ENCODE data around the gene NXPE3. TPM values are rescaled to one million over a fixed set of nuclear protein-coding genes. Genes with fewer than 3 reads are reported as not detected.

NXPE3 gene
- total and polyA plus RNA-seq, 10 of the 15 experiments (the other 5 are each of a cell fraction or from before 2014, with no cell fraction given), result 2.0 to 8.7 (median 5.2) TPM

DNA sequence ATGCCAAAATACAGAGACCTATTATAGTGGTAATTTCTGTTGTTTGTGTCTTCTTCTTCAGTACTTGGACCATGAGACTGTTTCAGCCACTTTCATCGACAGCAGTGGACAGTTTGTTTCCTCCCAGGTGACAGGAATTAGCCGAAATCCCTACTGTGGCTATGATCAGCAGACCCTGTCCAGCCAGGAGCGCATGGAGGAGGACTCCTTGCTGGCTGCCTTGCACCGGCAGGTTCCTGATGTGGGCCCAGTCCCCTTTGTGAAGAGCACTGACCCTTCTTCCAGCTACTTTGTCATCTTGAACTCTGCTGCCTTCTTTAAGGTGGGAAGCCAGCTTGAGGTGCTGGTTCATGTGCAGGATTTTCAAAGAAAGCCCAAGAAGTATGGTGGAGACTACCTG, 22.2 kb downstream of the NXPE3 start:
- H3K4me3 ChIP-seq, result no peak overlapping the region
- FAIRE-seq, result no peak
- no peak overlapping the region for H2AFZ ChIP-seq (ENCODE audit: control insufficient read depth, low read depth, low read length)
- ChIA-PET RAD21 (ENCODE audit: unreplicated experiment) (interaction anchor here (0.6 to 15.9 kb wide), 5 partner anchors 11 to 736 kb away, joined by 3 to 659 read pairs (median 4); partner anchors contain the start of gene NXPE3), CTCF (interaction anchor here (0.6 to 15.9 kb wide), 9 partner anchors 13 to 735 kb away, joined by 3 to 1057 read pairs (median 5); partner anchors contain the start of genes CEP97 and ZBTB11), SMC1A (ENCODE audit: uncharacterized antibody, unreplicated experiment) (interaction anchor here (0.6 to 19.7 kb wide), 5 partner anchors 75 to 736 kb away, joined by 3 to 949 read pairs (median 10); partner anchors contain the start of gene CEP97), POLR2A (interaction anchor here (0.6 kb wide), 1 partner anchor 100 kb away, joined by 3 read pairs; no protein-coding TSS in a partner anchor)
- no peak overlapping the region for H3K4me2 ChIP-seq (ENCODE audit: control insufficient read depth, insufficient read depth)
- H3K36me3 ChIP-seq (ENCODE audit: control insufficient read depth in 2 of 2, insufficient read depth in 2 of 2, low read length in 1 of 2), result no peaks in the 10 kb centered on the region; a peak in 3 of 4 replicates
- H3K9me3 ChIP-seq (replicated peaks; ENCODE audit: control insufficient read depth, insufficient read depth, low read length), result no peaks in the 10 kb centered on the region; the same call in 2 of the 3 replicates
- intact Hi-C loops (cut with micrococcal nuclease; ENCODE audit: unreplicated experiment) (loop anchor here (10.0 kb wide), 1 partner anchor 874 kb away; no protein-coding TSS in a partner anchor), in situ Hi-C loops (cut with MboI) (no loop called here)
- peaks cover 4% of the 10 kb centered on the region for H3K4me1 ChIP-seq (ENCODE audit: control insufficient read depth, insufficient read depth, low read length)
- no peak for ATAC-seq
- H3K79me2 ChIP-seq (ENCODE audit: control insufficient read depth, insufficient read depth, low read length), result no peaks in the 10 kb centered on the region
- no peak overlapping the region for H3K9ac ChIP-seq (ENCODE audit: control insufficient read depth, insufficient read depth, low read length)
- H3K27me3 ChIP-seq (replicated peaks in 1 of 2; ENCODE audit: control insufficient read depth in 2 of 2, insufficient read depth in 2 of 2, low read length in 1 of 2), result no peaks in the 10 kb centered on the region
- no peak for DNase-seq (ENCODE audit: low read depth, low spot score)
- WGBS (ENCODE audit: insufficient coverage, insufficient replicate concordance, low lambda C conversion rate, missing lambda C conversion rate), result 95% methylated on average over 4 of the region's 4 CpGs
- no peak overlapping the region for H3K27ac ChIP-seq (ENCODE audit: control insufficient read depth, insufficient read depth)
- no TSS peak for BruUV-seq (replicated peaks)
- H4K20me1 ChIP-seq (ENCODE audit: control insufficient read depth, insufficient read depth), result no peaks in the 10 kb centered on the region
- TF ChIP-seq TARDBP (IDR thresholded peaks at IDR 0.05; ENCODE audit: borderline replicate concordance), result no peak
- no peak for TF ChIP-seq STAT3 (IDR thresholded peaks at IDR 0.05; ENCODE audit: low read depth, low read length)
- no peak for TF ChIP-seq FOS (IDR thresholded peaks at IDR 0.05; ENCODE audit: borderline replicate concordance, extremely low read depth, insufficient read length)
- TF ChIP-seq CREM (IDR thresholded peaks at IDR 0.05; ENCODE audit: low read depth), result no peak
- TF ChIP-seq RFX5 (IDR thresholded peaks at IDR 0.05; ENCODE audit: low read depth, low read length), result no peak
- TF ChIP-seq BMI1 (IDR thresholded peaks at IDR 0.05; ENCODE audit: borderline replicate concordance), result no peak
- TF ChIP-seq, protein P1, sequence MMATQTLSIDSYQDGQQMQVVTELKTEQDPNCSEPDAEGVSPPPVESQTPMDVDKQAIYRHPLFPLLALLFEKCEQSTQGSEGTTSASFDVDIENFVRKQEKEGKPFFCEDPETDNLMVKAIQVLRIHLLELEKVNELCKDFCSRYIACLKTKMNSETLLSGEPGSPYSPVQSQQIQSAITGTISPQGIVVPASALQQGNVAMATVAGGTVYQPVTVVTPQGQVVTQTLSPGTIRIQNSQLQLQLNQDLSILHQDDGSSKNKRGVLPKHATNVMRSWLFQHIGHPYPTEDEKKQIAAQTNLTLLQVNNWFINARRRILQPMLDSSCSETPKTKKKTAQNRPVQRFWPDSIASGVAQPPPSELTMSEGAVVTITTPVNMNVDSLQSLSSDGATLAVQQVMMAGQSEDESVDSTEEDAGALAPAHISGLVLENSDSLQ (IDR thresholded peaks at IDR 0.05), result no peak
